ENCODE data around the gene SALL1.

SALL1 gene

GRCh38 chr16:51109173-51109572, 41.9 kb downstream of the SALL1 start:
- H3K4me3 ChIP-seq (ENCODE audit: low read depth, low read length), result no peak overlapping the region
- TF ChIP-seq MYC (IDR thresholded peaks at IDR 0.05; ENCODE audit: low read depth, low read length) (no peak), POLR2A (IDR thresholded peaks at IDR 0.05; ENCODE audit: extremely low read depth, insufficient read length) (no peak)
- TF ChIP-seq, protein P1, sequence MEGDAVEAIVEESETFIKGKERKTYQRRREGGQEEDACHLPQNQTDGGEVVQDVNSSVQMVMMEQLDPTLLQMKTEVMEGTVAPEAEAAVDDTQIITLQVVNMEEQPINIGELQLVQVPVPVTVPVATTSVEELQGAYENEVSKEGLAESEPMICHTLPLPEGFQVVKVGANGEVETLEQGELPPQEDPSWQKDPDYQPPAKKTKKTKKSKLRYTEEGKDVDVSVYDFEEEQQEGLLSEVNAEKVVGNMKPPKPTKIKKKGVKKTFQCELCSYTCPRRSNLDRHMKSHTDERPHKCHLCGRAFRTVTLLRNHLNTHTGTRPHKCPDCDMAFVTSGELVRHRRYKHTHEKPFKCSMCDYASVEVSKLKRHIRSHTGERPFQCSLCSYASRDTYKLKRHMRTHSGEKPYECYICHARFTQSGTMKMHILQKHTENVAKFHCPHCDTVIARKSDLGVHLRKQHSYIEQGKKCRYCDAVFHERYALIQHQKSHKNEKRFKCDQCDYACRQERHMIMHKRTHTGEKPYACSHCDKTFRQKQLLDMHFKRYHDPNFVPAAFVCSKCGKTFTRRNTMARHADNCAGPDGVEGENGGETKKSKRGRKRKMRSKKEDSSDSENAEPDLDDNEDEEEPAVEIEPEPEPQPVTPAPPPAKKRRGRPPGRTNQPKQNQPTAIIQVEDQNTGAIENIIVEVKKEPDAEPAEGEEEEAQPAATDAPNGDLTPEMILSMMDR (IDR thresholded peaks at IDR 0.05; ENCODE audit: low read depth, low read length), result no peak
- DNase-seq (ENCODE audit: low read depth), result no peak

DNA sequence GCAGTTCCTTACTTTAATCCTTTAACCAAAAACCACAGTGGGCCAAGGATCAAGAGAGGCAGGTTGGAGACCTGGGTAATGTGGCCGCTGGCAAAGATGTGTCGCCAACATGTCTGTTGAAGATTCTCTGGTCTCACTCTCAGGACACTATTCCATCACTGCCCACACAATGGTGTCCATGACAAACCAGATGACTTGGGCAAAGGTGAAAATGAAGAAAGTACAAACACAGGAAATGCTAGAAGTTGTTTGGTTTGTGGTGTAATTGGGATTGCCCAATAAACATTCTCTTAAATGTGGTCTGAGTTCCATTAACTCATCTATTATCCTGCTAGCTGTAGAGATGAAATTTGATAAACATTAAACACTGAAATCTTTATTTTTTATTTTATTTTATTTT, 43.3 kb downstream of the SALL1 start:
- no peak overlapping the region for H3K4me3 ChIP-seq (ENCODE audit: low read depth, low read length)
- no peak for DNase-seq (ENCODE audit: low read depth)
- TF ChIP-seq MAX (IDR thresholded peaks at IDR 0.05; ENCODE audit: low read depth, low read length), result no peak
- no peak for TF ChIP-seq POLR2A (IDR thresholded peaks at IDR 0.05; ENCODE audit: extremely low read depth, insufficient read length)
- TF ChIP-seq MYC (IDR thresholded peaks at IDR 0.05; ENCODE audit: low read depth, low read length), result no peak
- TF ChIP-seq, protein P1 (IDR thresholded peaks at IDR 0.05; ENCODE audit: low read depth, low read length), result no peak

GRCh38 chr16:51106535-51106934, 44.5 kb downstream of the SALL1 start:
- no peak for TF ChIP-seq MAX (IDR thresholded peaks at IDR 0.05; ENCODE audit: low read depth, low read length)
- TF ChIP-seq MYC (IDR thresholded peaks at IDR 0.05; ENCODE audit: low read depth, low read length), result no peak
- TF ChIP-seq, protein P1 (IDR thresholded peaks at IDR 0.05; ENCODE audit: low read depth, low read length), result no peak
- TF ChIP-seq POLR2A (IDR thresholded peaks at IDR 0.05; ENCODE audit: extremely low read depth, insufficient read length), result no peak
- no peak overlapping the region for H3K4me3 ChIP-seq (ENCODE audit: low read depth, low read length)
- no peak for DNase-seq (ENCODE audit: low read depth)

DNA sequence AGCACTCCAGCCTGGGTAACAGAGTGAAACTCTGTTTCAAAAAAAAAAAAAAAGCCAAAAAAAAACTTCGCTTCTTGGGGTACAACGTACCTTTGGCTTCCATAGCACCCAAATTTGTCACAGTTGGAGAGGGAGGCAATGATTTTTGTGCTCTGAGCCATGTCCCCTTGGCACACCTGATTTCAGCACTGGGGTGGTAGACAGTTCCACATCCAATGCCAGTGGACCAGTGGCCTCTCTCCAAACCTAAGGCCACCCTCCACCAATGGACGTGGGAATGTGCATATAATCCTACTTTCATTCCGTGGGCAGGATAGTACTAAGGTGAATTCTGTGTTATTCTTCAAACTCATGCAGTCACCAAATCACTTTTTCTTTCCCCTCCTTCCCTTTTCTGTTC, 47.5 kb downstream of the SALL1 start:
- H3K4me3 ChIP-seq (ENCODE audit: low read depth, low read length), result no peak overlapping the region
- TF ChIP-seq, protein P1 (IDR thresholded peaks at IDR 0.05; ENCODE audit: low read depth, low read length), result no peak
- TF ChIP-seq MAX (IDR thresholded peaks at IDR 0.05; ENCODE audit: low read depth, low read length), result no peak
- TF ChIP-seq MYC (IDR thresholded peaks at IDR 0.05; ENCODE audit: low read depth, low read length), result no peak
- TF ChIP-seq POLR2A (IDR thresholded peaks at IDR 0.05; ENCODE audit: extremely low read depth, insufficient read length), result no peak
- no peak for DNase-seq (ENCODE audit: low read depth)

GRCh38 chr16:51097729-51098128, 53.3 kb downstream of the SALL1 start:
- TF ChIP-seq POLR2A (IDR thresholded peaks at IDR 0.05; ENCODE audit: extremely low read depth, insufficient read length) (no peak), MYC (IDR thresholded peaks at IDR 0.05; ENCODE audit: low read depth, low read length) (no peak), MAX (IDR thresholded peaks at IDR 0.05; ENCODE audit: low read depth, low read length) (no peak)
- TF ChIP-seq, protein P1 (IDR thresholded peaks at IDR 0.05; ENCODE audit: low read depth, low read length), result no peak
- H3K4me3 ChIP-seq (ENCODE audit: low read depth, low read length), result no peak overlapping the region
- no peak for DNase-seq (ENCODE audit: low read depth)
